SK-N-DZ (cell line): ENCODE results near the gene PPFIA2.

ENCODE experiments used
- DNase-seq: peaks from one replicate; pipeline ENCODE4 v3.0.0-alpha.2; 2015; ENCODE audit warnings: low spot score

Gene PPFIA2

GRCh38 chr12:81211306-81211705 lies 547.8 kb downstream of the PPFIA2 start:
- no peak for DNase-seq

DNA sequence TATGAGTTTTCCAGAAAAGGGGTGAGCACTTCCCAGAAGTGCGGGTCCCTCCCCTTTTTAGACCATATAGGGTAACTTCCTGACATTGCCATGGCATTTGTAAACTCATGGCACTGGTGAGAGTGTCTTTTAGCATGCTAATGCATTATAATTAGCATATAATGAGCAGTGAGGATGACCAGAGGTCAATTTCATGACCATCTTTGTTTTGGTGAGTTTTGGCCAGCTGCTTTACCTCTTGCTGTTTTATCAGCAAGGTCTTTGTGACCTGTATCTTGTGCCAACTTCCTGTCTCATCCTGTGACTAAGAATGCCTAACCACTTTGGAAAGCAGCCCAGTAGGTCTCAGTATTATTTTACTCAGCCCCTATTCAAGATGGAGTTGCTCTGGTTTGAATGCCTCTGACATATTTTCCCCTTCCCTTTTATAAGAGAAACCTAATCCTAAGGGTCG lies 549.4 kb downstream of the PPFIA2 start:
- DNase-seq: peak; percentile 1

GRCh38 chr12:81209012-81209411 lies 550.1 kb downstream of the PPFIA2 start:
- peak; percentile 52 for DNase-seq

GRCh38 chr12:81208187-81208911 lies 550.8 kb downstream of the PPFIA2 start:
- peak; percentile 91 for DNase-seq
